ENCODE data around the gene GALNT18. TPM values are rescaled to one million over a fixed set of nuclear protein-coding genes. Genes with fewer than 3 reads are reported as not detected.
A peak's percentile ranks its signal among the peaks of the same experiment; 100 is the strongest.

Gene GALNT18
- total RNA-seq, 3 donors from 2014 or later (not counting 1 experiment from before 2014, with no cell fraction given): 0.18 to 0.42 (median 0.38) TPM

DNA sequence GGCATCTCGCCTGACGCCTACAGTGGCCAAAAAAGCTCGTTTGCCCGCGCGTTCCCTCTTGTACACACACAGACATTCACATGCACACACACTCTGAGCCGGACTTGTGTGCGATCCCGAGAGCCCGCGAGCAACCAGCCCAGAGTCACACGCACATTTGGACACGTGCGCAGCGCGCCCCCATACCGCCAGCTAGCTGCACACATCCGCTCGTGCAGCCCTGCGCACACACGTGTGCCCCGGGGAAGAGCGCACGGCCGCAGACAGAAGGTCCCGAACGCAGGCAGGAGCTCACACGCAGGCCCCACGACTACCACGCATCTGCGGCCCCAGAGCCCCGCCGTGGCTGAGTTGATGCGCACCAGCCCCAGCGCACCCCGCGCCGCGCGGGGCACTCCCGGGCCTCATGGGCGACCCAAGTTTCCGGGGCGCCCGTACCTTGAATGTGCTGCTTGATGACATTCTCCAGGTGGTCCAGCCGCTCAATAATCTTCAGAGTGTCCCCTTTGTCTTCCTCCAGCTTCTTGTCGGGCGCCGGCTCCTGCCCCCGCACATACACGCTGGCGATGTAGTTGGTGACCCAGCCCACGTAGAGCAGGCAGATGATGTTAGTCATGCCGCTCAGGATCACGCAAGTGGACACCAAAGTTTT, 758 bp downstream of the GALNT18 start:
- peak; percentile 18 to 26 for DNase-seq
- ATAC-seq: peak in 2 of 3 donors; percentile 8 to 9
- intact Hi-C loops (cut with micrococcal nuclease): loop anchor here (5.0 kb wide), 1 partner anchor 44 kb away; no protein-coding TSS in a partner anchor
- H3K4me1 ChIP-seq (ENCODE audit: control insufficient read depth, insufficient read depth, low read length): peaks cover 15% of the 10 kb centered on the region
- H3K36me3 ChIP-seq (ENCODE audit: control insufficient read depth, insufficient read depth, low read length): no peaks in the 10 kb centered on the region
- Mint-ChIP-seq H3K27ac (peak overlapping the region in 1 of 2 donors; percentile 53), H3K9me3 (no peaks in the 10 kb centered on the region), H3K4me1 (peaks cover 0 to 4% of the 10 kb centered on the region in 2 donors), H3K4me3 (peak overlapping the region; percentile 89), H3K36me3 (no peaks in the 10 kb centered on the region), H3K27me3 (ENCODE audit: low read depth in 2 of 2) (peaks cover 25 to 29% of the 10 kb centered on the region in 2 donors)
- TF ChIP-seq, protein P1, sequence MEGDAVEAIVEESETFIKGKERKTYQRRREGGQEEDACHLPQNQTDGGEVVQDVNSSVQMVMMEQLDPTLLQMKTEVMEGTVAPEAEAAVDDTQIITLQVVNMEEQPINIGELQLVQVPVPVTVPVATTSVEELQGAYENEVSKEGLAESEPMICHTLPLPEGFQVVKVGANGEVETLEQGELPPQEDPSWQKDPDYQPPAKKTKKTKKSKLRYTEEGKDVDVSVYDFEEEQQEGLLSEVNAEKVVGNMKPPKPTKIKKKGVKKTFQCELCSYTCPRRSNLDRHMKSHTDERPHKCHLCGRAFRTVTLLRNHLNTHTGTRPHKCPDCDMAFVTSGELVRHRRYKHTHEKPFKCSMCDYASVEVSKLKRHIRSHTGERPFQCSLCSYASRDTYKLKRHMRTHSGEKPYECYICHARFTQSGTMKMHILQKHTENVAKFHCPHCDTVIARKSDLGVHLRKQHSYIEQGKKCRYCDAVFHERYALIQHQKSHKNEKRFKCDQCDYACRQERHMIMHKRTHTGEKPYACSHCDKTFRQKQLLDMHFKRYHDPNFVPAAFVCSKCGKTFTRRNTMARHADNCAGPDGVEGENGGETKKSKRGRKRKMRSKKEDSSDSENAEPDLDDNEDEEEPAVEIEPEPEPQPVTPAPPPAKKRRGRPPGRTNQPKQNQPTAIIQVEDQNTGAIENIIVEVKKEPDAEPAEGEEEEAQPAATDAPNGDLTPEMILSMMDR (IDR thresholded peaks at IDR 0.05): no peak
- 1% methylated on average over 55 of the region's 55 CpGs for WGBS (ENCODE audit: insufficient coverage)
- H3K4me3 ChIP-seq (ENCODE audit: low read length): peak overlapping the region; percentile 42
- H3K27me3 ChIP-seq (ENCODE audit: control insufficient read depth, insufficient read depth, low read length): peaks cover 13% of the 10 kb centered on the region
- no peak overlapping the region for H3K27ac ChIP-seq (ENCODE audit: low read length)
- no peaks in the 10 kb centered on the region for H3K9me3 ChIP-seq (ENCODE audit: control insufficient read depth, insufficient read depth, low read length)

DNA sequence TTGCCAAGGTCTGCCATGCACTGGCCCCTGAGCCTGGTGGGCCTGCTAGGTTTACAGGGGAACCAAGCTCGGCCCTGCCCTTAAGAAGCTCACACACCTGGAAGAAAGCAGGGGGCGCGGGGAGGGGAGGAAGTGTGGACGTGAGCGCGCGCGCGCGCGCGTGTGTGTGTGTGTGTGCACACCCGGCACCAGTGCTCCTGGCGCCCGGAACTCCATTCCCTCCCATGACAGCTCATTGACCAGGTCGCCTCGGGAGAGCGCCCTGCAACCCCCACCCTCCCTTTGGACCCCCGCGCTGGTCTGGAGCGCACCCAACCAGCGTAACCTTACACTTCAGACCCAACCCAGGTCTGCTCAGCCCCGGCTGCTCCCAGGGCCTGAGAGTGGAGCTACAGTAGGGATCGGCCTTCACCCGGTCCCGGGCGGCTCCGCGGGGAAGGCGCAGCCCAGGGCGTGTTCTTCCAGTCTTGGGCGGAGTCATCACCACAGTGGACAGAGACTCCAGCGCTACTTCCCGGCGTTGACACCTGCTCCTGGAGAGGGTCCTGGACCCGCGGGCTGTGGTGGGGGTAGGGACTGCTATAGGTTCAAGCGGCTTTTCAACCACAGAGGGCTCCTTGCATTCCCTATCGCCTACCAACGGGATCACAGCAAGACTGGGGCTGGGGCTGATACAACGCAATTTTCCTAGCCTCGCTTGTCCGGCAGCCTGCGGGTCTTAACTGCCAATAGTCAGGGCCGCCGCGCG, 1.5 kb downstream of the GALNT18 start:
- Mint-ChIP-seq H3K4me1 (peaks cover 0 to 4% of the 10 kb centered on the region in 2 donors), H3K9me3 (no peaks in the 10 kb centered on the region), H3K36me3 (no peaks in the 10 kb centered on the region), H3K27ac (no peak overlapping the region), H3K4me3 (peak overlapping the region; percentile 89), H3K27me3 (ENCODE audit: low read depth in 2 of 2) (peaks cover 25 to 29% of the 10 kb centered on the region in 2 donors)
- H3K4me1 ChIP-seq (ENCODE audit: control insufficient read depth, insufficient read depth, low read length): peaks cover 15% of the 10 kb centered on the region
- WGBS (ENCODE audit: insufficient coverage): 5% methylated on average over 46 of the region's 48 CpGs
- ATAC-seq (no peak), DNase-seq (no peak)
- H3K4me3 ChIP-seq (ENCODE audit: low read length): no peak overlapping the region
- H3K27ac ChIP-seq (ENCODE audit: low read length): no peak overlapping the region
- no peaks in the 10 kb centered on the region for H3K9me3 ChIP-seq (ENCODE audit: control insufficient read depth, insufficient read depth, low read length)
- peaks cover 13% of the 10 kb centered on the region for H3K27me3 ChIP-seq (ENCODE audit: control insufficient read depth, insufficient read depth, low read length)
- intact Hi-C loops (cut with micrococcal nuclease): loop anchor here (5.0 kb wide), 1 partner anchor 43 kb away; no protein-coding TSS in a partner anchor
- no peaks in the 10 kb centered on the region for H3K36me3 ChIP-seq (ENCODE audit: control insufficient read depth, insufficient read depth, low read length)
- TF ChIP-seq, protein P1 (IDR thresholded peaks at IDR 0.05): no peak

DNA sequence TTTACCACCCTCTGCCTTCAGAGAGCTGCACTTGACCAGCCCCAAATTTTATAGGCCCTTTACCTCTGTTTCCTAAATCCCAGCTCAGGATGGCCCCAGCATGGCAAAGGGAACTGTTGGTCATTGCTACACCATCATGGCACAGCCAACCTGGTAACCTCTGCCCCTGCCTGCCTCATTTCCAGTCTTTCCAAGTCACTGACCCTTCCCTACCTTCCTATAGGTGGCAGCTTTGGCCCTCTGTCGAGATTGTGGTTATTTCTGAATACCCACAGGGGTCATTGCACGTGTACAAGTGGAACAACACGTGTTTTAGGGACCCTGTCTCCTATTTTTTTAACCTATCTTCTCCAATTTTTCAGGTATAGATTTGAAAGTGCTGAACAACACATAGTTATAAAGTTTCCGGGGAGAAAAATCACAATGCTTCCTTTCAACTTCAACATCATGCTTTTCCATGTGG, 2.8 kb downstream of the GALNT18 start:
- H3K4me1 Mint-ChIP-seq: peaks cover 0 to 4% of the 10 kb centered on the region in 2 donors
- WGBS (ENCODE audit: insufficient coverage): 55% methylated on average over 4 of the region's 4 CpGs
- no peaks in the 10 kb centered on the region for H3K36me3 ChIP-seq (ENCODE audit: control insufficient read depth, insufficient read depth, low read length)
- TF ChIP-seq, protein P1 (IDR thresholded peaks at IDR 0.05): no peak
- H3K9me3 ChIP-seq (ENCODE audit: control insufficient read depth, insufficient read depth, low read length): no peaks in the 10 kb centered on the region
- no peak for ATAC-seq
- no peak overlapping the region for H3K27ac Mint-ChIP-seq
- H3K4me3 Mint-ChIP-seq: peak overlapping the region; percentile 35
- H3K36me3 Mint-ChIP-seq: no peaks in the 10 kb centered on the region
- peaks cover 25 to 31% of the 10 kb centered on the region in 2 donors for H3K27me3 Mint-ChIP-seq (ENCODE audit: low read depth in 2 of 2)
- intact Hi-C loops (cut with micrococcal nuclease): no loop called here
- H3K4me3 ChIP-seq (ENCODE audit: low read length): no peak overlapping the region
- peaks cover 13% of the 10 kb centered on the region for H3K27me3 ChIP-seq (ENCODE audit: control insufficient read depth, insufficient read depth, low read length)
- H3K27ac ChIP-seq (ENCODE audit: low read length): no peak overlapping the region
- H3K9me3 Mint-ChIP-seq: no peaks in the 10 kb centered on the region
- no peak for DNase-seq
- H3K4me1 ChIP-seq (ENCODE audit: control insufficient read depth, insufficient read depth, low read length): peaks cover 15% of the 10 kb centered on the region

Measured in natural killer cell (primary cell).